Prostate gland (tissue), 2 donors: ENCODE data around the gene KNCN.

ENCODE experiments used
- CTCF ChIP-seq, 4 experiments: fragments of 200-600 bp in 2 of 4; fragments of 450-650 bp in 2 of 4; sonication (generic) in 2 of 4; IDR thresholded peaks; 1 replicate in 3 of 4; 2 replicates in 1 of 4; pipeline ENCODE4 v1.5.1; 2016 to 2019; ENCODE audit warnings: antibody characterized with exemption in 4 of 4, mild to moderate bottlenecking in 2 of 4, moderate library complexity in 2 of 4
- POLR2A ChIP-seq: fragments of 450-650 bp; IDR thresholded peaks from one replicate; pipeline ENCODE4 v1.6.1; 2016; ENCODE audit warnings: antibody characterized with exemption, mild to moderate bottlenecking

GRCh38 chr1:46544561-46545240 lies 6.7 kb downstream of the KNCN start:
- TF ChIP-seq CTCF (IDR thresholded peaks at IDR 0.05) (no peak), POLR2A (no peak)
